Skin of body (tissue), 2 donors: ENCODE data around the gene MTERF4. TPM values are rescaled to one million over a fixed set of nuclear protein-coding genes. Genes with fewer than 3 reads are reported as not detected.
"Not testable (repeated sequence)": the region's sequence is repeated elsewhere in the genome, so short reads cannot be mapped to it uniquely, and the experiment has no call there.

ENCODE experiments used
- DNase-seq: peaks from one replicate; lab custom pipeline; 2025; lab: John Stamatoyannopoulos, UW
- total RNA-seq: library from RNA; depleted of rRNA; stranded (reverse); fragments of >200 nt; gene quantifications from one replicate; pipeline ENCODE4 v1.2.3, GENCODE V29; 2014

The MTERF4 gene
- total RNA-seq, 1 donor from 2014 or later: 37.8 TPM

DNA sequence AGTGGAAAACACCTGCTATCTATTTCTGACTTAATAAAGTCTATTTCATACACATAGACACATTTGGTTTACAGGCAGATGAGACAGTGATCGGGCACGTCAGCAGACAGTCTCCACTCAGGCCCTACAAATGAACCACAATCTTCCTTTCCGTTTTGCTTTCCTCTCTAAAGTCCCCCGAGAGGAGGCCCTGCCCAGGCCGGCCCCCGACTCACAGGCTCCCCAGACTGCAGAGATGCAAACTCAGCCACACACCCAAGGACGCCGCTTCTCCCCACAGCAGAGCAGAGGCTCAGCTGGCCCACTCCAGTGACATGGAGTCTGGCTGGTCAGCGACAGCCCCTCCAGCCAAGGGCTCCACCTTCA is 9.3 kb upstream of the MTERF4 start:
- no peak for DNase-seq

DNA sequence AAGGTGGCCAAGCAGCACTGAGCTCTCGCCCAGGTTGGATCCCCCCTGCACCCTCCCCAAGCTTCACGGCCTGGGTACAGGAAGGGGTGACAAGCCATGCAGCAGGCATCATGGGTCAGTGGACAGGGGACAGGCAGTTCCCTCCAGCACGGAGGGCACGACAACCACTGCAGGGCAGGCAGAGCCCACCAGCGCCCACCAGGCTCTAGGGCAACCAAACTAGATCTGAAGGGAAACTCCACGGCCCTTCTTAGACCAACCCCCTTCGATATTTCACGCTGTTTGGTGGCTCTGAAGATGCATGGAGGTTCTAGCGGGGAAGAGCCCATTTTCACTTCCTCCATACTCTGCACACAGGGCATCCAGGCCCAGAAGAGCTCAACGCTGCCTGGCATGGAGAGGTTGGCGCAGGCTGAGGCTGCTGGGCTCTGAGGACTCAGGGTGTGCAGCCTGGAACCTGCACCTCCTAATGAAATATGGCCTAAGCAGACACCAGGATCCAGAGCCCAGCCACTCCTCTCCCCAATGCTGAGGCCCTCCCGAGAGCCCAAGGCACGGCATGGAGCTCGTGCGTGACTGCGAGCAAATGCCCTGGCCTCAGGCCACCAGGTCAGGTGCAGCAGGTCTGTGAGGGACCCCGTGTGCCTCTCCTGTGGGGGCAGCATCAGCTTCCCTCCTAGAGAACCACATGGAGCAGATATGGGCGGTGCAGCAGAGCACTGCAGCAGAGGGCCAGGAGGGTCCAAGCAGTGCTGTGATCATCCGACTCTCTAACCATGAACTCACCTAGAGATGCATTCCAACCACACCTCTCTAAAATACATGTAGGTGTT is 8.7 kb upstream of the MTERF4 start:
- no peak for DNase-seq

DNA sequence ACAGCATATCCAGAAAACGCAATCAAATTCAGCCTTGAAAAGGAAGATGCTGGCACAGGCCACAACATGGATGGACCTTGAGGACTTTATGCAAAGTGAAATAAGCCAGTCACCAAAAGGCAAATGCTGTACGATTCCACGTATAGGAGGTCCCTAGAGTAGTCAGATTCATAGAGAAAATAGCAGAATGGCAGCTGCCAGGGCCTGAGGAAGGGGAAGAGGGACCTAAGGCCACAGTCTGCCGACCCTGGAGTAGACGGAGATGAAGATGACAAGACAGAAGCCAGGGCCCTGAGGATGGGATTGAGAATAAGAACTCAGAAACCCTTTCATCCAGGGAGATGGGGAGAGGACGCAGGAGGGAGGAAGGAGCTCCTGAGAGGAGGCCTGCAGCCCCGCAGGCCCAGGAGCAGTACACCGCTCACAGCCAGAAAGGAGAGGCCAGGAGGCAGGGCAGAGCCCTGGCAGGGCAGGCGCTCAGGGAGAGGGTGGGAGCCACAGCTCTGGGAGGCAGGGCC is 8.1 kb upstream of the MTERF4 start:
- no peak for DNase-seq

DNA sequence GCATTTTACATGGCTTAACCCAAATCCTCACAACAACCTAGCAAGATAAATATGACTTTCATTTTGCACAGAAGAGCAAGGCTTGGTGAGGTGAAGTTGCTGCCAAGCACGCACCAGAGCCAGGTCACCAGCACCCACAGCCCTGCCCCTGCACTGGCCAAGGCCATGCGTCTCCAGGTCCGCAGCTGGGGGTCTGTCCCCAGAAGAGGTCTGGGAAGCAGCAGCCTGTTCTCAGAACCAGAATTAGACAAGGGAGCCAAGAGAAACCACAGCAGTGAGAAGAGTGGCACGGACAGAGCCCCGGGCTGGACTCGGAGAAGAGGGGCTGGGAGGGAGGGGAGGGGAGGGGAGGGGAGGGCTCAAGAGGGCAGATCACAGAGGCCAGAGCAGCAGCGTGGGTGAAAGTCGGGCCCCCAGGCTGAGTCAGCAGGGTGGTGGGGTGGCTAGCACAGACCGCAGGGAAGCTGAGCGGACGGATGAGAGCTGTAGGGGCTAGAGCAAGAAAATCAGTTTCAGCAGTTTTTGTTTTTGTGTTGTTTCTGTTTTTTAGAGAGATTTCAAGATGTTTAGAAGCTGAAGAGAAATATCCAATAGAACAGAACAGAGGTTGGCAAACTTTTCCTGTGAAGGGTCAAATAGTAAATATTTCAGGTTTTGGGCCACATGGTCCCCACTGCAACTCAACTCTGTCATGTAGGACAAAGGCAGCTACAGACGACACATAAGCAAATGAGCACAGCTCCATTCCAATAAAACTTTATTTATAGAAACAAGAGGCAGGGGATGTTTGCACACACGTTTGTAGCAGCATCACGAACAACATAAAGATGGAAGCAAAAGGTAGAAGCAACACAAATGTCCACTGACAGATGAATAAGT is 7.4 kb upstream of the MTERF4 start:
- DNase-seq: no peak

DNA sequence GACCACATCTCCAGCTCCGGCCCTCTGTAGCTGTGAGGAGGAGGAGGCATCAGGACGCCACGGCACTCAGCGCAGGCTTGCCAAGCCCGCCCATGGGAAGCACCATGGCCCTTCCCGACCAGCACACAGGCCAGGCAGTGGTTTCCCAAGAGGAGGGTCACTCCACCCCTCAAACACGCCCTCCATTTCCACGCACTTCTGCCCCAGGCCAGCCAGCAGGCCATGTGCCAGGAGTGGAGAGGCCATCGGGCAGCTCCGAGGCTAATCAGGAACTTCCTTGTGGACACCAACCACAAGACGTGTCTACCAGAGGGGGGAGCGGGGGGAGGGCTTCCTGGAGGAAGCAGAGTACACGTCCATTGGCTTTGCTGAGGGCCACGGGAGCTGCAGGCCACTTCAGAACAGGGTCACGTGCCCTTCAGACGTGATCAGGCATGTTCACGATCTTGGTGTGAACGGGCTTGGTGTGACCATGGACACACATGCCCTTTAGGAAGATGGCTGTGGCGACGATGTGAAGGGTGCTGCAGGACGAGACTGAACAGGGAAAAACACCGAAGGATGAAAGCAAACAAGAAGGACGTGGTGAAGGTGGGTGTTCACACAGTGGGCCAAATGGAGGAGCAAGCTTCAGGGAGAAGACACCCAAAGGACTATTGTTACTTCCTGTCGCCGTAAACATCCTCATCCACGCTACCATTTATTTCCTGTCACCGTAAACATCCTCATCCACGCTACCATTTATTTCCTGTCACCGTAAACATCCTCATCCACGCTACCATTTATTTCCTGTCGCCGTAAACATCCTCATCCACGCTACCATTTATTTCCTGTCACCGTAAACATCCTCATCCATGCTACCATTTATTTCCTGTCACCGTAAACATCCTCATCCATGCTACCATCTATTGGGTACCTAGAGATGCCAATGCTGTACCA is 6.5 kb upstream of the MTERF4 start:
- DNase-seq: no peak

DNA sequence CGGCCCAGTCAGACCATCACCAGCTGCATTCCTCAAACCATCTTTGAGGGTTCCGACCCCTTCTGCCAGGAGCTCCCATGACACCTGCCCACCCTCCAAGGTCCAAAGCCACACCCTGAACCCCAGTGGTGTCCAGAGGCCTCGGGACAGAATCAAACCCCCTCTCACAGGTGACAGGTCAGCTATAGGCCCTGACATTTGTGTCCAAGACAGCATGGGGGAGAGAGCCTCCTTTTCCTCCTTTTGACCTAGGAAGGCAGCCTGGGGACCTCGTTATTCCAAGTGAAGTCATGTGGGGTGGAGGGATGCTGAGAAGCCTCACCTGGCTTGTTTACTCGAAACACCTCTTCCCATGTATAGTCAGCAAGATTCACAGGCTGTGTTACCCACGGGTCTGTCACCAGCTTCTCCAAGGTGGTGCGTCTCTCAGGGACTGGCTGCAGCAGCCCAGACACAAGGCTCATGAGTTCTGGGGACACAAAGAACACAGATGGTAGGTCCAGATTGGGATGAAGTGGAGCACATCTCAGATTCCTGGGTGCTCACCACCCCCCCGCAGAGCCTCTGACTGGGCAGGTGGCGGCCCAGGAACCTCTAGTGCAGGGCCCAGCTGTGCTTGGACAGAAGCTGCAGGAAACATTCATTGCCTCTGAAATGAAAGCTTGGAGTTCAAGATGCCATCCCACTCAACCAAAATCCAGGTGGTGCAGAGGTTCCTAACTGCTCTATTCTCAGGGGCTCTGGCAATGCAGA is 5.1 kb upstream of the MTERF4 start:
- no peak for DNase-seq

DNA sequence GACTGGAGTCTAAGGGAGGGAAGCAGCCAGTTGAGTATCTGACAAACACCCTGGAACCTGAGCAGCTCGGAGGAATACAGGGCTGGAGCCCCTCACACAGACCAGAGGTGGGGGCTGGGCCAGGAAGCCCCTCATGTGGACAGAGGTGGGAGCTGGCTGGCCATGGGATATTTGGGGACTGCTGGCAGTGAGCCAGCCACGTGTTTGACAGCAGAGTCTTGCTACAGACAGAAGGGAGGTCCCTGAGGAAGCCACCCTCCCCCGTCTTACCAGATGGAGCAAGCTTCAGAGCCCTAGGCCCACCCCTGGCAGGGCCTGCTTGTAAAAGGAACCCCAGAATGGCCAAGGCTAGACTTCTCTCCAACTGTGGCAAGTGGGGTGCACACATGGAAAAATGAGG is 3.6 kb upstream of the MTERF4 start:
- DNase-seq: no peak

DNA sequence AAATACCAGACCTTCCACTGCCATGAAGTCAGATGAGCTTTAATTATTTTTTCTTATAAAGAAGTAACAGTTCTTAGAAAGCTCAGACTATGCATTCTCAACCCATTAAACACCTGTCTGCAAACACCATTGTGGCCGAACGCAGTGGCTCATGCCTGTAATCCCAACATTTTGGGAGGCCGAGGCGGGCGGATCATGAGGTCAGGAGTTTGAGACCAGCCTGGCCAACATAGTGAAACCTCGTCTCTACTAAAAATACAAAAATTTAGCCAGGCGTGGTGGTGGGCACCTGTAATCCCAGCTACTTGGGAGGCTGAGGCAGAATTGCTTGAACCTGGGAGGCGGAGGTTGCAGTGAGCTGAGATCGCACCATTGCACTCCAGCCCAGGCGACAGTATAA is 2.5 kb upstream of the MTERF4 start:
- not testable (repeated sequence) for DNase-seq

DNA sequence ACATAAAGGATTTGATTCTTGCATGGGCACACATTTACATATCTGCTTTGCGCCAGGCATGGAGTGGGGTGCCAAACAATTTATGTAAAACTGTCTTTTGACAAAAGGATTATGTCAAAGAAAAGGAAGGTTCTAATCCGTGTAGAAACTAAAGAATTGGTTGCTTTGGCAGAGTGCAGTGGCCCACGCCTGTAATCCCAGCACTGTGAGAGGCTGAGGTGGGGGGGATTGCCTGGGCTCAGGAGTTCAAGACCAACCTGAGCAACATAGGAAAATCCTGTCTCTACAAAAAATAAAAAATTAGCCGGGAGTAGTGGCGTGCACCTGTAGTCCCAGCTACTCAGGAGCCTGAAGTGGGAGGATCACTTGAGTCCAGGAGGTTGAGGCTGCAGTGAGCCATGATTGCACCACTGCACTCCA is 1.1 kb upstream of the MTERF4 start:
- DNase-seq: no peak

DNA sequence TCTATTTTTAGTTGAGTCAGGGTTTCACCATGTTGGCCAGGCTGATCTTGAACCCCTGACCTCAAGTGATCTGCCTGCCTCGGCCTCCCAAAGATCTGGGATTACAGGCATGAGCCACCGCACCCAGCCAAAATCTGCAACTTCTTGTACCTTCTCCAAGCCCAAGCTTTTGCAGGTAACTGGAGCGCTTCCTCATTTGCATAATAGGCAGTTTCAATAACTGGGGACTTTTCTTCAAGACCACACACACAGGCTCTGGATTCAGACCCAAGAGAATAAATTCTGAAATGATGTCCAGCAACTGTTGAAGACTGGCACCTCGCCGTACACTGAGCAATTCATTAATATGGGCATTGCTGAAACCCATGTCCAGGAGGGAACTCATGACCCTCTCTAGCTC is 2.8 kb downstream of the MTERF4 start:
- no peak for DNase-seq

DNA sequence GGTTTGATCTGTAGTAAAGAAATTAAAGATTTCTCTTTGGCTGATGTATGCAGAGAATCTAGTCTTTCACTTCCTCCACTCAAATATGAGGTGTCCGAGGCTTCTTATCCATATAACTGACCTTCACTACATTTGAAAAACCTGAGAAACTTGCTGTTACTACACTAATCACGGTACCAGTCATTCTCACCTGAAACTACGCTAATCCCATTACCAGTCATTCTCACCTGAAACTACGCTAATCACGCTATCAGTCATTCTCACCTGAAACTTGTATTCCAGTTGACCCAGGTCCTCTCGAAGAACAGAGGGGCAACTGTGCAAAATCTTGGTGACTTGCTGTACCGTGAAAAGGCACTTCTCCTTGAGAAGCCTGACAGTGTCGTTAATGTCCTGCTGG is 5.1 kb downstream of the MTERF4 start:
- DNase-seq: no peak

DNA sequence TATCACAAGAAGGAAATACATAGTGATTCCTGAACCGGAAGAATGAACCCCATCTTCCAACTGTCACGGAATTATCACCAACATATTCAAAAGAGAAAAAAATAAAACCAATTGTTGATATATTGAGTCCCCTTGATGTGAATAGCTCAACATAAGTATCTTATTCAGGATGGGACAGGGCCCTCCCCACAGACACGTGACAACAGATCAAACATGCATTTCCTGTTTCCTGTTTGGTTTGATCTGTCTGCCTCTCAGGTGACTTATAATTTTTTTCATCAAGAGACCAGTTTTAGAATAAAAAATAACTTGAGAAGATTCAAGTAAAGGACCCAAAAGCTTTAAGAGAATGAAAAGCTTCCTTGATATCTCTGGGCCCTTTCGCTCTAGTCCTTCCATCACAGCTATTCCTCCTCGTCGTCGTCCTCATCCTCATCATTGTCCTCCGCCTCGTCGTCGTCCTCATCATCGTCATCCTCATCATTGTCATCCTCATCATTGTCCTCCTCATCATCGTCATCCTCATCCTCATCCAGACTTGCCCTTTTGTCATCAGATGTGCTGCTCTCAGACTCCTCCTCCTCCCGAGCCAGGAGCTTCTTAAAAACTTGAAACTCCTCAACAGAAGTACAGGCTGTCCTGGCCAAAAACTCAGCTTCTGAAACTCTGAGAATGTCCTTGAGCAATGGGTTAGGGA is 6.3 kb downstream of the MTERF4 start:
- no peak for DNase-seq

DNA sequence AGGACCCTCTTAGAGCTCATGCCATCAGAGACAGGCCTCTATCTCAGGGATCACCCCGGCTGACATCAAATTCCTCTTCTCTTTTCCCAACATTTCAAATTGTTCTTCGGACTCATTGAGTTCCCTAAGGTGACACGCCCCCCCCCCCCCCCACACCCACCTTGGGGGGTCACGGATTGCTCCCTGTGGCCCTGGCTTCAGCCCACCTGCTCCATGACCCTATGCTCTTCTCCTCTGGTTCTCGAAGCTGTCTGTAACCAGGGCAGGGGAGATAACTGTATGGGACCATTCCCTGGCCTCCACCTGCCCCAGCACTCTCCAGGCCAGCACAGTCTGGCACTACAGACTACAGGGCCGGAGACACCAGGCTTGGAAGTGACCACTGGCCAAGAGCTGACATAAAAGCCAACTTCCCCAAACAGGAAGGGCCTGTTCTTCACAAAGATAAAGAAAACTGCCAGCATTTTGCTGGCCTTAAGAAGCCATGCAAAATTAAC is 7.1 kb downstream of the MTERF4 start:
- DNase-seq: no peak

DNA sequence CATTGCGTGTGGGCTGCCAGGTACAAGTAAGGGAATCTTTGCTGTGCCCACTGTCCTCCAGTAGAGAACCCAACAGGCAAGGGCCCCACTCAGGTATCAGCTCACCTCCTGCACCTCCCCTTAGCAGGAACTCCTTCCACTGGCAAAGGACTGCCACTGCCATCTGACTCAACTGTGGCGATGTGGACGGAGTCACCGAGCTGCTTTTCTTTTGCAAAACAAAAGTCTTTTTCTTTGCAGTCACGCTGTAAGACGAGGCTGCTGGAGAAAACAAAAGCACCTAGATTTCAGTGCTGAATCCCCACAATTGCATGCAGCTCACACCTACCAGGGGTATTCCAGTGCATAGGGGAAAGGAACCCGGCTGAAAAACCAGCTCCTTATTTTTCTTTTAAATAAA is 7.9 kb downstream of the MTERF4 start:
- no peak for DNase-seq

DNA sequence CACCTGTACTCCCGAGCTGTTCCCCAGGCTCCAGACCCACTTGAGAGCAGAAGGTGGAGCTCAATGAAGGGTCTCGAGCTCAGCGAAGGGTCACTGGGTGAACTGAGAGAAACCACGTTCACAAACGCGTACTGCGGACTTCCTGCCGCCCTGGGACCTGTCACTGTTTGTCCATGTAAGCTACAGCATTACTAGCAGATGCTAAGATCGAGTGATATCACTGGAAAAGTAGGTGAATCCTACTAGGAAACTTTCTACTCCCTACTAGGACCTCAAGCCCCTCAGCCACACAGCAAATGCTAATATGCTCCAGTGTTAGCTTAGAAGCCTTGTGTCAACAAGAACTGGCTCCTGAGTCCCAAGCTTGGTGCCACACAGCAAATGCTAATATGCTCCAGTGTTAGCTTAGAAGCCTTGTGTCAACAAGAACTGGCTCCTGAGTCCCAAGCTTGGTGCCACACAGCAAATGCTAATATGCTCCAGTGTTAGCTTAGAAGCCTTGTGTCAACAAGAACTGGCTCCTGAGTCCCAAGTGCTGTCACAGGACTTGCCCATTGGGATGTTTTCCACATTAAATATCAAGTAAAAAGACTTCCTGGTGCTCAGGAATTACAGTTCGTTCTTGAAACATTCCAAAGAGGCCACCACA is 8.8 kb downstream of the MTERF4 start:
- not testable (repeated sequence) for DNase-seq

DNA sequence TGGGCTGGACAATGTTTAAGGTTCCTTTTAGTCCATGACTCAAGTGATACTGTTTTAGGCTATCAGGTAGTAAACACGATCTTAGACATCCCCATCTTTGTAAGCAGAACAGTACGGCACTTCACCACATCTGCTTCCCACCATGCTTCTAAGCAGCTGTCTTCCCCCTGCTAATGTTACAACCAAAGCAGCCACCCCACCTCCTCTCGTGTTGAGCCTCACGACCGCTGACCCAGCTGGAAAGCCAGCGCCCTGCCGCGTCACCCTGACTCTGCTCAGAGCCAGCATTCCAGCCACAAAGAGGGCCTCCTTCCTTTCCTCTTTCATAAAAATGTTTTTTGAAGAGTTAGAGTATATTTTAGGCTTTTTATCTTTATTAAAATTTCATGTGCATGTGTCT is 9.4 kb downstream of the MTERF4 start:
- DNase-seq: peak; percentile 27

DNA sequence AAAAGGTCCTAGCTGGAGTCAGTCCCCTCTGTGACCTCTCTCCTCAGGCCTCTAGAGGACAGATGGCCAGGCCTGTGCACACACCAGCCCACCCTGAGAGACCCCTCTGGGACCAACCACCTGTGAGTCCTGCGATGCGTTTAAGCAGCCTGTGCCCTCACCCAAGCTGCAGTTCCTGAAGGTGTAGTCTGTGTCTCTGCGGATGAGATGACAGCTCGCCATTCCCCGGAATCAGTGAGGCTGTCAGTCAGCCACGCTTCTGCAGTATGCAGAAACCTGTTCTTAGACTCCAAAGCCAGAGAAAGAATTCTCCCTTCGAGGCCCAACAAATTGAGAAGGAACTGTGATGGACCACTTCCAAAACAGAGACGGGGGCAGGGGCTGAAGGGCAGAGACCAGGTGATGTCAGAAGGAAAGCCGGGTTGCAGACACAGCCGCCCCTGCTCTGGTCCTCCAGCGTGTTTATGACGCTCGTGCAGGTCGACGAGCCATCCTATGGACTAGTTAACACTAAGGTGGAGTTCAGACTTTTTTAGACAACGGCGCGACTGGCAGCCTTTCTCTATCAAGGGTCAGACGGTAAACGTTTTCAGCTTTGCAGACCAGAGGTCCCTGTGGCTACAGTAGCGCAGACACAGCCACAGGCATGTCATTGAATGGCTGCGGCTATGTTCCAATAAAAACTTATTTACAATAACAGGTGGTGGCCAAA is 10.2 kb downstream of the MTERF4 start:
- DNase-seq: no peak

DNA sequence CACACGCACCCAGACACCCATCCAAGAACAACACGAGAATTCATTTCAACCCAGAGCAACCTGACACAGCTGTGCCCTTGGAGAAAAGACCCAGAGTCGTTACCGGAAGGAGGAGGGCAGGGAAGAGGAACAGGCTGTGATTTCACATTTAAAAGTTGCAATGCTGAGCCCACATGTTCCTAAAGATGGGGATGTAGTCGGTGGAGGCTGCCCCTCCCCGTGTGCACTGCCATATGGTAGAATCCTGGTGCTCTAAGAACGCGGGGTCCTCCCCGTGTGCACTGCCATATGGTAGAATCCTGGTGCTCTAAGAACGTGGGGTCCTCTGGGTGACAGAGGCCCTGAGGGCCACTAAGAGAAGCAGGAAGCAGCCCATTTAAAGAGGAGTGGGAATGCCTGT is 10.9 kb downstream of the MTERF4 start:
- DNase-seq: peak; percentile 34
